Fibroblast of skin of scalp (primary cell): ENCODE measurements around the gene STXBP2.

ENCODE experiments used
- DNase-seq: peaks from one replicate; pipeline ENCODE4 v3.0.0-alpha.2; 2013

STXBP2 gene

GRCh38 chr19:7681340-7682174 is 44.6 kb downstream of the STXBP2 start:
- peak; percentile 83 for DNase-seq

- no peak for DNase-seq
Measured at GRCh38 chr19:7682175-7682855, 45.4 kb downstream of the STXBP2 start.

- DNase-seq, result no peak
Measured at GRCh38 chr19:7685546-7686445, 48.9 kb downstream of the STXBP2 start.

GRCh38 chr19:7687177-7687576 is 50.3 kb downstream of the STXBP2 start:
- DNase-seq, result no peak

- no peak for DNase-seq
Measured at GRCh38 chr19:7689165-7689564, 52.3 kb downstream of the STXBP2 start.

- no peak for DNase-seq
Measured at GRCh38 chr19:7690779-7691258, 53.9 kb downstream of the STXBP2 start.

- DNase-seq, result no peak
Measured at GRCh38 chr19:7691497-7691896, 54.6 kb downstream of the STXBP2 start.

GRCh38 chr19:7692417-7693088 is 55.6 kb downstream of the STXBP2 start:
- DNase-seq, result no peak

GRCh38 chr19:7694499-7694898 is 57.6 kb downstream of the STXBP2 start:
- no peak for DNase-seq
